IMR-90 (cell line): ENCODE results near the gene FBXO34. TPM values are rescaled to one million over a fixed set of nuclear protein-coding genes. Genes with fewer than 3 reads are reported as not detected.

Experiments
- ATAC-seq: fragments of 200-7000 bp; cut with Tn5 transposase; 2 replicates; pipeline ENCODE4 v1.9.1; 2020; ENCODE audit warnings: low read depth, mild to moderate bottlenecking, moderate library complexity
- BruUV-seq: library from RNA; stranded (reverse); fragments of 400-500 nt; replicated peaks from 2 replicates; lab custom pipeline; 2021; lab: Mats Ljungman, UMichigan
- CTCF ChIA-PET: fragments of 300-600 bp; formaldehyde crosslinking; extraction: SDS; loops from one replicate; lab custom pipeline; 2021; ENCODE audit warnings: antibody characterized with exemption; lab: Yijun Ruan, JAX
- POLR2A ChIA-PET: fragments of 300-600 bp; sonication (Branson Sonifier 250); formaldehyde crosslinking; loops from one replicate; lab custom pipeline; 2022; ENCODE audit warnings: antibody characterized with exemption; ENCODE audit not compliant: unreplicated experiment; lab: Charles Lee
- DNase-seq: peaks from one replicate; pipeline ENCODE4 v3.0.0; 2013
- H2AFZ ChIP-seq: replicated peaks from 2 replicates; pipeline ENCODE3; 2013; ENCODE audit warnings: low read length, mild to moderate bottlenecking; ENCODE audit not compliant: poor library complexity
- H2AK5ac ChIP-seq: 2 replicates; pipeline ENCODE4 v1.6.1; 2013; ENCODE audit warnings: low read depth, low read length, inconsistent platforms
- H2AK9ac ChIP-seq: replicated peaks from 2 replicates; pipeline ENCODE3; 2013; ENCODE audit warnings: mild to moderate bottlenecking, low read depth, low read length, moderate library complexity; ENCODE audit not compliant: poor library complexity
- H2BK120ac ChIP-seq: 2 replicates; pipeline ENCODE4 v1.6.1; 2013; ENCODE audit warnings: low read depth, low read length, inconsistent platforms
- H2BK15ac ChIP-seq: 3 replicates; pipeline ENCODE4 v1.6.1; 2013; ENCODE audit warnings: low read depth, low read length, inconsistent platforms
- H2BK20ac ChIP-seq: 2 replicates; pipeline ENCODE4 v1.6.1; 2013; ENCODE audit warnings: low read depth, mild to moderate bottlenecking, inconsistent platforms, low read length, moderate library complexity
- H2BK5ac ChIP-seq: 2 replicates; pipeline ENCODE4 v1.6.1; 2013; ENCODE audit warnings: mild to moderate bottlenecking, low read depth, low read length, inconsistent platforms; ENCODE audit not compliant: poor library complexity, severe bottlenecking
- H3K14ac ChIP-seq: replicated peaks from 2 replicates; pipeline ENCODE4 v1.6.1; 2013; ENCODE audit warnings: low read depth, low read length, inconsistent platforms
- H3K18ac ChIP-seq: 2 replicates; pipeline ENCODE4 v1.6.1; 2013; ENCODE audit warnings: low read depth, low read length, control low read depth
- H3K23ac ChIP-seq: 2 replicates; pipeline ENCODE4 v1.6.1; 2013; ENCODE audit warnings: low read depth, low read length, inconsistent platforms
- H3K27ac ChIP-seq: 2 replicates; pipeline ENCODE4 v1.5.1; 2013; ENCODE audit warnings: mild to moderate bottlenecking, control low read depth, low read length; ENCODE audit not compliant: insufficient read depth
- H3K27me3 ChIP-seq: 2 replicates; pipeline ENCODE4 v1.6.1; 2013; ENCODE audit warnings: low read length; ENCODE audit not compliant: control insufficient read depth, insufficient read depth
- H3K36me3 ChIP-seq: 2 replicates; pipeline ENCODE4 v1.6.1; 2013; ENCODE audit warnings: low read length, mixed read lengths; ENCODE audit not compliant: control insufficient read depth, insufficient read depth
- H3K4ac ChIP-seq: 2 replicates; pipeline ENCODE4 v1.6.1; 2013; ENCODE audit warnings: low read depth, low read length, inconsistent platforms
- H3K4me1 ChIP-seq: 2 replicates; pipeline ENCODE4 v1.6.1; 2013; ENCODE audit warnings: low read length, mixed read lengths; ENCODE audit not compliant: control insufficient read depth, insufficient read depth
- H3K4me2 ChIP-seq: 2 replicates; pipeline ENCODE4 v1.6.1; 2013; ENCODE audit warnings: low read depth, mild to moderate bottlenecking, control low read depth, low read length, moderate library complexity
- H3K4me3 ChIP-seq: 2 replicates; pipeline ENCODE4 v1.5.1; 2013; ENCODE audit warnings: low read depth, mild to moderate bottlenecking, control low read depth, low read length, moderate library complexity; ENCODE audit not compliant: insufficient read depth
- H3K56ac ChIP-seq: 2 replicates; pipeline ENCODE4 v1.6.1; 2013; ENCODE audit warnings: low read length, inconsistent platforms; ENCODE audit not compliant: insufficient read depth; ENCODE audit errors: extremely low read depth
- H3K79me1 ChIP-seq, 2 experiments: 2 replicates each; pipeline ENCODE4 v1.6.1; 2013; ENCODE audit warnings: low read length in 2 of 2, inconsistent platforms in 1 of 2, low read depth in 1 of 2
- H3K9ac ChIP-seq: 2 replicates; pipeline ENCODE4 v1.6.1; 2013; ENCODE audit warnings: low read depth, low read length, control low read depth
- H3K9me1 ChIP-seq: 2 replicates; pipeline ENCODE4 v1.6.1; 2013; ENCODE audit warnings: low read length, inconsistent platforms; ENCODE audit not compliant: insufficient read depth
- H3K9me3 ChIP-seq: 2 replicates; pipeline ENCODE4 v1.6.1; 2013; ENCODE audit warnings: low read length; ENCODE audit not compliant: control insufficient read depth, insufficient read depth
- H4K20me1 ChIP-seq: 2 replicates; pipeline ENCODE4 v1.6.1; 2013; ENCODE audit warnings: low read length, inconsistent platforms; ENCODE audit not compliant: insufficient read depth
- H4K5ac ChIP-seq: 2 replicates; pipeline ENCODE4 v1.6.1; 2013; ENCODE audit warnings: mild to moderate bottlenecking, low read depth, low read length, control low read depth
- H4K8ac ChIP-seq, 2 experiments: 2 replicates each; pipeline ENCODE4 v1.6.1; 2013; ENCODE audit warnings: low read depth in 2 of 2, low read length in 2 of 2, control low read depth in 1 of 2, inconsistent platforms in 1 of 2
- H4K91ac ChIP-seq: 2 replicates; pipeline ENCODE4 v1.6.1; 2013; ENCODE audit warnings: low read depth, low read length, inconsistent platforms; ENCODE audit not compliant: insufficient read depth
- BHLHE40 ChIP-seq: fragments of 150-350 bp; IDR thresholded peaks from 2 replicates; pipeline ENCODE4 v1.6.1; 2016; ENCODE audit warnings: mild to moderate bottlenecking, low read depth, low read length
- CEBPB ChIP-seq: IDR thresholded peaks from 2 replicates; pipeline ENCODE4 v1.6.1; 2012; ENCODE audit warnings: low read depth, low read length, improper control_type of control experiment
- CHD1 ChIP-seq: IDR thresholded peaks from 2 replicates; pipeline ENCODE4 v1.6.1; 2012; ENCODE audit warnings: low read depth, low read length, improper control_type of control experiment
- FOS ChIP-seq: fragments of 150-350 bp; IDR thresholded peaks from 2 replicates; pipeline ENCODE4 v1.6.1; 2016; ENCODE audit warnings: low read depth, low read length
- MAFK ChIP-seq: IDR thresholded peaks from 2 replicates; pipeline ENCODE4 v1.6.1; 2012; ENCODE audit warnings: low read depth, low read length, improper control_type of control experiment
- MAZ ChIP-seq: IDR thresholded peaks from 2 replicates; pipeline ENCODE4 v1.6.1; 2012; ENCODE audit warnings: low read depth, mild to moderate bottlenecking, low read length, improper control_type of control experiment, moderate library complexity, borderline replicate concordance
- MXI1 ChIP-seq: IDR thresholded peaks from 2 replicates; pipeline ENCODE4 v1.6.1; 2012; ENCODE audit warnings: low read depth, mild to moderate bottlenecking, low read length, moderate library complexity, borderline replicate concordance
- NFE2L2 ChIP-seq: fragments of 150-350 bp; IDR thresholded peaks from 2 replicates; pipeline ENCODE4 v1.6.1; 2016; ENCODE audit warnings: low read depth, mild to moderate bottlenecking, low read length
- POLR2A ChIP-seq: IDR thresholded peaks from 2 replicates; pipeline ENCODE4 v1.6.1; 2012; ENCODE audit warnings: mild to moderate bottlenecking, low read depth, low read length
- RAD21 ChIP-seq: IDR thresholded peaks from 2 replicates; pipeline ENCODE4 v1.6.1; 2012; ENCODE audit warnings: low read length, improper control_type of control experiment
- RCOR1 ChIP-seq: IDR thresholded peaks from 2 replicates; pipeline ENCODE4 v1.6.1; 2012; ENCODE audit warnings: mild to moderate bottlenecking, low read length, improper control_type of control experiment; ENCODE audit not compliant: insufficient replicate concordance
- RFX5 ChIP-seq: IDR thresholded peaks from 2 replicates; pipeline ENCODE4 v1.8.0; 2012; ENCODE audit warnings: low read depth, mild to moderate bottlenecking, low read length, moderate library complexity
- SMC3 ChIP-seq: fragments of 150-350 bp; IDR thresholded peaks from 2 replicates; pipeline ENCODE4 v1.6.1; 2016; ENCODE audit warnings: low read depth, mild to moderate bottlenecking, antibody characterized with exemption, low read length, moderate library complexity
- WGBS, 2 experiments: methylation state at CpG; one replicate each; pipeline versions ENCODE4 v1.1.5 to v1.1.7; 2013; ENCODE audit warnings: missing lambda C conversion rate in 2 of 2; ENCODE audit not compliant: insufficient read length in 1 of 2; ENCODE audit errors: extremely low coverage in 2 of 2; 5-methylcytosine and 5-hydroxymethylcytosine counted together
- dilution Hi-C: fragments of 300-500 bp; cut with HindIII; formaldehyde crosslinking; loops from one replicate; pipeline ENCODE4 v1.14.3; 2018; ENCODE audit warnings: low sequenced_read_pairs; ENCODE audit not compliant: unreplicated experiment
- in situ Hi-C: fragments of 300-500 bp; cut with MboI; formaldehyde crosslinking; loops from 3 replicates; pipeline ENCODE4 v1.14.3; 2019; ENCODE audit warnings: low sequenced_read_pairs, inconsistent platforms, mixed read lengths
- intact Hi-C: fragments of 100-400 bp; cut with micrococcal nuclease; formaldehyde crosslinking; loops from 2 replicates; pipeline ENCODE4 v1.10.0; 2022
- polyA plus RNA-seq, 3 experiments: library from polyadenylated mRNA; depleted of rRNA; stranded (reverse); fragments of >200 nt; gene quantifications; 2 replicates each; pipeline ENCODE4 v1.2.3, GENCODE V29; 2012; ENCODE audit warnings: low replicate concordance in 1 of 3
- total RNA-seq: library from RNA; depleted of rRNA; stranded (reverse); fragments of >200 nt; gene quantifications from 2 replicates; pipeline ENCODE4 v1.2.3, GENCODE V29; 2012
- TF ChIP-seq, protein P1 (sequence below): fragments of 150-350 bp; IDR thresholded peaks from 2 replicates; pipeline ENCODE4 v1.6.1; 2016; ENCODE audit warnings: low read depth, mild to moderate bottlenecking, low read length, moderate library complexity, borderline replicate concordance
- TF ChIP-seq, protein P2 (sequence below): conservative IDR thresholded peaks from 2 replicates; pipeline ENCODE4 v1.5.1; 2012; ENCODE audit warnings: mild to moderate bottlenecking, low read depth, low read length, improper control_type of control experiment
- TF ChIP-seq, protein P3 (sequence below): fragments of 150-350 bp; IDR thresholded peaks from 2 replicates; pipeline ENCODE4 v1.6.1; 2017; ENCODE audit warnings: mild to moderate bottlenecking, antibody characterized with exemption, low read length, low read depth

The FBXO34 gene
- total and polyA plus RNA-seq, 2 of the 4 experiments (the other 2 are of a cell fraction): 15.4 to 35.1 TPM

DNA sequence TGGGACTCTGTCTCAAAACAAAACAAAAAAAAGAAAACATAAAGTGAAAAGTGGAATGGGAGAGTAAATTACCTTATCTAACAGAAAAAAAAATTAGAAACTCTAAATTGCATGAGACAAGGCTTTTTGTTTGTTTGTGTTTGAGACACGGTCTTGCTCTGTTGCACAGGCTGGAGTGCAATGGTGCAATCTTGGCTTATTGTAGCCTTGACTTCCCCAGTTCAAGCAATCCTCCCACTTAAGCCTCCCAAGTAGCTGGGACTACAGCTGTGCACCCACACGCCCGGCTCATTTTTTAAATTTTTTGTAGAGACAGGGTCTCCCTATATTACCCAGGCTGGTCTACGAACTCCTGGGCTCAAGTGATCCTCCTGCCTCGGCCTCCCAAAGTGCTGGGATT, 17.9 kb upstream of the FBXO34 start:
- DNase-seq: no peak
- Histone ChIP-seq H3K27me3 (peaks cover 26% of the 10 kb centered on the region), H3K18ac (no peak overlapping the region), H3K4me3 (no peak overlapping the region), H4K91ac (no peak overlapping the region), H3K56ac (no peak overlapping the region), H2AFZ (no peak overlapping the region), H3K27ac (no peak overlapping the region), H2AK9ac (no peak overlapping the region), H3K36me3 (no peaks in the 10 kb centered on the region), H3K4me2 (no peak overlapping the region), H3K4ac (no peak overlapping the region), H3K79me1 (no peaks in the 10 kb centered on the region), H3K14ac (no peak overlapping the region), H3K9me1 (no peaks in the 10 kb centered on the region), H4K8ac (no peak overlapping the region), H2BK15ac (no peak overlapping the region), H4K20me1 (no peaks in the 10 kb centered on the region), H2BK5ac (no peak overlapping the region), H2BK120ac (no peak overlapping the region), H2BK20ac (no peak overlapping the region), H3K9ac (no peak overlapping the region), H4K5ac (no peak overlapping the region), H3K9me3 (no peaks in the 10 kb centered on the region), H3K4me1 (peaks cover 2% of the 10 kb centered on the region; the same call in 1 of the 2 replicates), H3K23ac (no peak overlapping the region), H2AK5ac (no peak overlapping the region)
- dilution Hi-C loops (no loop called here), intact Hi-C loops (no loop called here), in situ Hi-C loops (no loop called here)
- BruUV-seq: no TSS peak
- ATAC-seq: no peak
- ChIA-PET POLR2A (no interaction called here), CTCF (interaction anchor here (1.4 kb wide), 1 partner anchor 40 kb away, joined by 4 read pairs; no protein-coding TSS in a partner anchor)
- TF ChIP-seq MAZ: no peak
- TF ChIP-seq POLR2A: no peak
- TF ChIP-seq RAD21: no peak
- TF ChIP-seq, protein P1, sequence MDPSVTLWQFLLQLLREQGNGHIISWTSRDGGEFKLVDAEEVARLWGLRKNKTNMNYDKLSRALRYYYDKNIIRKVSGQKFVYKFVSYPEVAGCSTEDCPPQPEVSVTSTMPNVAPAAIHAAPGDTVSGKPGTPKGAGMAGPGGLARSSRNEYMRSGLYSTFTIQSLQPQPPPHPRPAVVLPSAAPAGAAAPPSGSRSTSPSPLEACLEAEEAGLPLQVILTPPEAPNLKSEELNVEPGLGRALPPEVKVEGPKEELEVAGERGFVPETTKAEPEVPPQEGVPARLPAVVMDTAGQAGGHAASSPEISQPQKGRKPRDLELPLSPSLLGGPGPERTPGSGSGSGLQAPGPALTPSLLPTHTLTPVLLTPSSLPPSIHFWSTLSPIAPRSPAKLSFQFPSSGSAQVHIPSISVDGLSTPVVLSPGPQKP: no peak
- TF ChIP-seq RFX5: no peak
- no peak for TF ChIP-seq CEBPB
- TF ChIP-seq, protein P2, sequence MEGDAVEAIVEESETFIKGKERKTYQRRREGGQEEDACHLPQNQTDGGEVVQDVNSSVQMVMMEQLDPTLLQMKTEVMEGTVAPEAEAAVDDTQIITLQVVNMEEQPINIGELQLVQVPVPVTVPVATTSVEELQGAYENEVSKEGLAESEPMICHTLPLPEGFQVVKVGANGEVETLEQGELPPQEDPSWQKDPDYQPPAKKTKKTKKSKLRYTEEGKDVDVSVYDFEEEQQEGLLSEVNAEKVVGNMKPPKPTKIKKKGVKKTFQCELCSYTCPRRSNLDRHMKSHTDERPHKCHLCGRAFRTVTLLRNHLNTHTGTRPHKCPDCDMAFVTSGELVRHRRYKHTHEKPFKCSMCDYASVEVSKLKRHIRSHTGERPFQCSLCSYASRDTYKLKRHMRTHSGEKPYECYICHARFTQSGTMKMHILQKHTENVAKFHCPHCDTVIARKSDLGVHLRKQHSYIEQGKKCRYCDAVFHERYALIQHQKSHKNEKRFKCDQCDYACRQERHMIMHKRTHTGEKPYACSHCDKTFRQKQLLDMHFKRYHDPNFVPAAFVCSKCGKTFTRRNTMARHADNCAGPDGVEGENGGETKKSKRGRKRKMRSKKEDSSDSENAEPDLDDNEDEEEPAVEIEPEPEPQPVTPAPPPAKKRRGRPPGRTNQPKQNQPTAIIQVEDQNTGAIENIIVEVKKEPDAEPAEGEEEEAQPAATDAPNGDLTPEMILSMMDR: no peak
- no peak for TF ChIP-seq BHLHE40
- no peak for TF ChIP-seq MAFK
- TF ChIP-seq MXI1: no peak
- no peak for TF ChIP-seq NFE2L2
- TF ChIP-seq, protein P3, sequence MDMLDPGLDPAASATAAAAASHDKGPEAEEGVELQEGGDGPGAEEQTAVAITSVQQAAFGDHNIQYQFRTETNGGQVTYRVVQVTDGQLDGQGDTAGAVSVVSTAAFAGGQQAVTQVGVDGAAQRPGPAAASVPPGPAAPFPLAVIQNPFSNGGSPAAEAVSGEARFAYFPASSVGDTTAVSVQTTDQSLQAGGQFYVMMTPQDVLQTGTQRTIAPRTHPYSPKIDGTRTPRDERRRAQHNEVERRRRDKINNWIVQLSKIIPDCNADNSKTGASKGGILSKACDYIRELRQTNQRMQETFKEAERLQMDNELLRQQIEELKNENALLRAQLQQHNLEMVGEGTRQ: no peak
- no peak for TF ChIP-seq SMC3
- TF ChIP-seq CHD1: no peak
- TF ChIP-seq FOS: no peak
- TF ChIP-seq RCOR1: no peak
- no CpG with 5 or more reads among the region's 5 CpGs for whole genome bisulfite sequencing, 2 experiments
